HL-60 (cell line): ENCODE results near the gene TCP1.

ENCODE experiments used
- GABPA ChIP-seq: IDR thresholded peaks from 2 replicates; pipeline ENCODE4 v1.6.1; 2012; ENCODE audit warnings: low read depth
- POLR2AphosphoS5 ChIP-seq: IDR thresholded peaks from 2 replicates; pipeline ENCODE4 v1.6.1; 2012; ENCODE audit warnings: low read depth
- TF ChIP-seq, protein P1 (sequence below): IDR thresholded peaks from one replicate; pipeline ENCODE4 v1.5.1; 2011; ENCODE audit warnings: low read length, control low read depth, inconsistent platforms; ENCODE audit not compliant: insufficient read depth

DNA sequence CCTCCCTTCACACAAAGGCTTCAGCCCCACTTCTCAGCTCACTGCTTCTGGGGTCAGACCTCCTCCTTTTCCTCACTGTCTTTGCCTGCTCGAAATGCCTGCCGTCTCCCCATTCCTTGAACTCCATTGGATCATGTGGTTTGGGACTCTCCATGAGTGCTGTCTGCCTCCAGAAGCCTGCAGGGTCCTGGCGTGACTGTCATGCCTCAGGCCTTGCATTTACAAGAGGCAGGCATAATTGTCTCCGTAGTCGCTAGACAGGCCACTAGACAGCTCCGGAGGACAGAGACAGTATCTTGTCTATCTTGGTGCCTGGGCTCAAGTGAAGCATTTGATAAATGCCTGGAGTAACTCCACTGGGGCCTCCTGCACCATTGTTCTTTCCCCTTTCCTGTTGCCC lies 26.0 kb upstream of the TCP1 start:
- TF ChIP-seq, protein P1, sequence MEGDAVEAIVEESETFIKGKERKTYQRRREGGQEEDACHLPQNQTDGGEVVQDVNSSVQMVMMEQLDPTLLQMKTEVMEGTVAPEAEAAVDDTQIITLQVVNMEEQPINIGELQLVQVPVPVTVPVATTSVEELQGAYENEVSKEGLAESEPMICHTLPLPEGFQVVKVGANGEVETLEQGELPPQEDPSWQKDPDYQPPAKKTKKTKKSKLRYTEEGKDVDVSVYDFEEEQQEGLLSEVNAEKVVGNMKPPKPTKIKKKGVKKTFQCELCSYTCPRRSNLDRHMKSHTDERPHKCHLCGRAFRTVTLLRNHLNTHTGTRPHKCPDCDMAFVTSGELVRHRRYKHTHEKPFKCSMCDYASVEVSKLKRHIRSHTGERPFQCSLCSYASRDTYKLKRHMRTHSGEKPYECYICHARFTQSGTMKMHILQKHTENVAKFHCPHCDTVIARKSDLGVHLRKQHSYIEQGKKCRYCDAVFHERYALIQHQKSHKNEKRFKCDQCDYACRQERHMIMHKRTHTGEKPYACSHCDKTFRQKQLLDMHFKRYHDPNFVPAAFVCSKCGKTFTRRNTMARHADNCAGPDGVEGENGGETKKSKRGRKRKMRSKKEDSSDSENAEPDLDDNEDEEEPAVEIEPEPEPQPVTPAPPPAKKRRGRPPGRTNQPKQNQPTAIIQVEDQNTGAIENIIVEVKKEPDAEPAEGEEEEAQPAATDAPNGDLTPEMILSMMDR = no peak
- no peak for TF ChIP-seq GABPA
- TF ChIP-seq POLR2AphosphoS5 = no peak
